Activated CD4-positive, alpha-beta T cell treated with anti-CD3 and anti-CD28 coated beads, Interleukin-2, Interleukin-4, amounts not matched to agents 100 ng/mL and 50 ng/mL, durations not matched to agents 16 hours and 8 hours (primary cell): Measurements from ENCODE around the gene KHDC1.
"Not testable (repeated sequence)": the region's sequence is repeated elsewhere in the genome, so short reads cannot be mapped to it uniquely, and the experiment has no call there.

Experiments used
- DNase-seq: peaks from one replicate; pipeline ENCODE4 v3.0.0-alpha.2; 2020; ENCODE audit warnings: low spot score

Gene KHDC1

DNA sequence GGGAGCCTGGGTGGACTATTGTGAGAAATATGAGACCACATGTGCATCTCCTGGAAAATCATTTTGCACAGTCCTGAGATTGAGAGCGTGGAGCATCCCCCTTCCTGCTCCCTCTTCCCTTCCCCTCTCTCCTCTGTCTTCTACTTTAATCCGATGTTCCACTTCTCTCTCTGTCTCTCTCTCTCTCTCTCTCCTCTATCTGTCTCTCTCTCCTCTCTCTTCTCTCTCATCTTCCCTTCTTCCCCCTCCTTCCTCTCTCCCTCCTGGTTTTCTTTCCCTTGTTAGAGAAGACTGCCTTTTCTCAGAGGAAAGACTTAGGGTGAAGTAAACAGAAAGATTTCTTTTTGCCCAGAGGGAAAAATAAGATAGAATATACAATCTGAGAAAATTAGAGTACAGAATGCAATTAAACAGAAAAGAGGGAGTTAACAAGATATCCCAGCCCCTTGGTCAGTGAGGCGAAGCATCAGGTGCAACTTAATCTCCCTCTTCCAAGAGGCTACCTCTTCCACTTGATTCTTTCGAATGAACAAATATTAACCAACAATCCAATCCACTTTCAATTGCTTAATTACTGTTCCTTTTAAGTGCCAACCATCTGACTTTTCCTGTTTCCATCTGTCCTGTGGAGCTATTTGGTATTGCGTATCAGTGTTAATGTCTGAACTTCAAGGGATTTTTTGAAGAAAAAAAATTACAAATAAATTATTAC is 14.6 kb downstream of the KHDC1 start:
- no peak for DNase-seq

- DNase-seq: no peak
These were observed 21.0 kb downstream of the KHDC1 start for GRCh38 chr6:73242001-73242400.

DNA sequence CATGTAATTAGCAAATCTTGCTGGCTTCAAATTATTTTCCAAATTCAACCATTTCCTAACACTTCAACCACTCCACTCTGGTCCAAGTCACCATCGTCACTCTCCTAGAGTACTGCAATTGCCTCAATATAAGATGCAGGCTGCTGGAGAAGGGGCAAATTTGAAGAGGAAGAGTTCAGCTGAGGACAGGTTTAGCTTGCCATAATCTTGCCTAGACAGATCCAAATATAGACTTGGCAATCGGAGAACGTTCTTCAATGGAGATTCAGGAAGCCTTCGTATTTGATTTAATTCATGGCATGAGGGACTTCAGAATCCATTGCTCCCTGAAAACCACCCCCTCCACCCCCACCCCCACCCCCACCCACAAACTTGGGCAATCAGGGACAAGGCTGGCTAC is 22.3 kb downstream of the KHDC1 start:
- DNase-seq: no peak

DNA sequence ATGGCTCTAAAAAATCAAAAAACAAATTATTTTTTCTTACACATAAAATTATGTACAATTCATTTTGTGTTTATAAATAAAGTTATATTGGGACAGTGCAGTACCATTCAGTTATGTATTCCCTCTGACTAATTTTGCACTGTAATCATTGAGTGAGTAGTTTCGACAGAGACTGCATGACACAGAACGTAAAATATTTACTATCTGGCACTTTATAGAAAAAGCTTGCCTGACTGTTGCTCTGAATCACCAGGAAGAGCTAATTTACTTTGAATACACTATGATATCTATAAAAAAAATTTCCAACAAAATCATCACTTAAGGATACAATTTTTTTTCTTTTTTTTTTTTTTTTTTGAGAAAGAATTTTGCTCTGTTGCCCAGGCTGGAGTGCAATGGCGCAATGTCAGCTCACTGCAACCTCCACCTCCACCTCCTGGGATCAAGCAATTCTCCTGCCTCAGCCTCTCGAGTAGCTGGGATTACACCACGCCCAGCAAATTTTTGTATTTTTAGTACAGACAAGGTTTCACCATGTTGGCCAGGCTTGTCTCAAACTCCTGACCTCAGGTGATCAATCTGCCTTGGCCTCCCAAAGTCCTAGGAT is 26.7 kb downstream of the KHDC1 start:
- DNase-seq: no peak

DNA sequence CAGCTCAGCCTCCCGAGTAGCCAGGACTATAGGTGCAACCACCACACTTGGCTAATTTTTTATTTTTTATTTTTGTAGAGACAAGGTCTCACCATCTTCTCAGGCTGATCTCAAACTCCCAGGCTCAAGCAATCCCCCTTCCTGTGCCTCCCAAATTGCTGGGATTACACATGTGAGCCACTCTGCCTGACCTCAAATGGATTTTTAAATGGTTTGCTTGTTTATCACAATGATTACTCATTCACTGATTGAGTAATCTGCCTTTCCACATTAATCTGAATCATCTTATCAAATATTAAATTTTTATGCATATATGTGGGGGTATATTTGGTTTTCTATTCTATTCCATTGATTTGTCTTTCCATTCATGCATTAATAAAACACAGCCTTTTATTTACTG is 28.3 kb downstream of the KHDC1 start:
- no peak for DNase-seq

DNA sequence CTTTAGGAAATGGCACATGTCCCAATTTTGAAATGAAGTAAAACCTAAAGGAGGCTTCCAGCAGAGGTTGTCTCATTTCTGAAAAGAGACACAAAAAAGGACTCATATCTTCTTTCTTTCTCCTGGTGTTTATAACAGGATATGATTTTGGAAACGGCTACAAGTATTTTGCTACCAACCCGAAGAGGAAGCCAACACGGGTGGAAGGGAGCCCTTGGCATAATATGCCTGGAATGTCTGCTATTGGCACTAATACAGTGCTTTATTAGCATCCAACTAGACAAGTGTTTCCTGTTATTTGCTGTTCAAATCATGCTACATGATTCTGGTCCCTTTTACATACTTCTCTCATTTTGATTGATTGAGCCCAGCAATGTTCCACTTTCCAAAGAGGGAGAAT is 29.0 kb downstream of the KHDC1 start:
- DNase-seq: not testable (repeated sequence)

DNA sequence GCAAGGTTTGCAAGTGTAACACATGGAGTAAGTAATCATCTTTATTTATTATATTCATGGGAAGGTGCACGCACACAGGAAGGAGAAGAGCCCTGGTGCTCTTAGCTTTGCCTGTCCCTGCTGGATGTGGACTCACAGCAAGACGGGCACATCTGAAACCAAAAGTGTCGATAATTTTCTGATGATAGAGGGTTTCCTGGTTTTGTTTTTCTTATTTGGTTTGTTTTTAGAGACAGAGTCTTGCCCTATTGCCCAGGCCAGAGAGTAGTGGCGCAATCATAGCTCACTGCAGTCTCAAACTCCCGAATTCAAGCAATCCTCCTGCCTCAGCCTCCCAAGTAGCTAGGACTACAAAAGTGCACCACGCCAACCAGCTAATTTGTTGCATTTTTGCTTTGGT is 29.9 kb downstream of the KHDC1 start:
- no peak for DNase-seq

DNA sequence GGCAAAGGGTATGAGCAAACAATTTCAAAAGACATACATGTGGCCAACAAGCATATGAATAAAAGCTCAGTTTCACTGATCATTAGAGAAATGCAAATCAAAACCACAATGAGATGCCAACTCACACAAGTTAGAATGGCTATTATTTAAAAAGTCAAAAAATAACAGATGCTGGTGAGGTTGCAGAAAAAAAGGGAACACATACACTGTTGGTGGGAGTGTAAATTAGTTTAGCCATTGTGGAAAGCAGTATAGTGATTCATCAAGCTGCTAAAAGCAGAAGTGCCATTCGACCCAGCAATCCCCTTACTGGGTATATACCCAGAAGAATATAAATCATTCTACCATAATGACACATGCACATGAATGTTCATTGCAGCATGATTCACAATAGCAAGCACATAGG is 31.0 kb downstream of the KHDC1 start:
- no peak for DNase-seq

DNA sequence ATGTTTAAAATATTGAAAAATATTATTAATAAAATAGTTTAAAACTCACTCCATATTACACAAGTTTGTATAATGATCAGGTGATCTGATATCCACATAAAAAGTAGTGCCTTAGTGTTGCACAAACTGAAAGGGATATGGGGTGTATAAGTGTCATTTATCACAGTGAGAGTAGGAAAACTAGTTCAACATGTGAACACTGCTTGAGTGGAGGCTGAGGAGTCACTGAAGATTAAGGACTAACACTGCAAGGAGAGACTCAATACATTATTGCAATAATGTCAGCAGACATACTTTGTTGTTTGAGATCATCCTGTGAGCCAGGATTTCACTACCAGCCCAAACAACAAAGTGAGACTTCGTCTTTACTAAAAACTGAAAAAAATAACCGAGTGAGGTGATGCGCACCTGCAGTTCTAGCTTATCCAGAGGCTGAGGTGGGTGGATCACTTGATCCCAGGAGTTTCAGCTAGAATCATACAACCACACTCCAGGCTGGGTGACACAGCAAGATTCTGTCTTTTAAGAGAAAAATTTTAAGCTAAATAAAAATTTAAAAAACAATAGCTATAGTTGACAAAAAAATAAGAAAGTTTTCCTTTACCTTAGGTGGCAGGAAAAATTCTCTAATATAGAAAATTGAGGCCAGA is 35.3 kb downstream of the KHDC1 start:
- no peak for DNase-seq

DNA sequence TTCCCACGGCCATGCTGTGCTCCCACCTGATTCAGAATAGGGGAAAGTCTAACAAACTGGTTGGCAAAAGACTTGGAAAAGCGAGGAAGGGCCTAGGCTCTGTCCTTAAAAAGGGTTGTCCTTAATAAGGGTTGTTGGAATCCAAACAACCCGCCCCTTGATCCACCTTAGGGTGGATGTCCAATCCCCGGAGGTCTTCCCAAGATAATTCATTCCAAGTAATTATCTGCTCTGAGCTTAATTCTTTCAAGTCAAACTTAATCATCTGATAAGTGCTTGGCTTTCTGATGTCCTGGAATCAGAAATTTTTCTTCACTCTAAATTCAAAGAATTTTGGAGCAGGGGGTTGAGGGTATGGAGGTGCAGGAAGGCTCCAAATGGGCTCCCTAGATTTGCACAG is 37.6 kb downstream of the KHDC1 start, which contains the start of gene KHDC1L:
Gene KHDC1L, minus strand, starts transcription at position 101 of the 400 bp plus-strand sequence. Its CDS starts 88 bp downstream, at position 13.
- no peak for DNase-seq

GRCh38 chr6:73216859-73217258 is 46.1 kb downstream of the KHDC1 start:
- DNase-seq: no peak

- no peak for DNase-seq
These were observed 53.9 kb downstream of the KHDC1 start for GRCh38 chr6:73209117-73209516.

- DNase-seq: no peak
These were observed 55.7 kb downstream of the KHDC1 start for GRCh38 chr6:73207221-73207837.

- DNase-seq: no peak
These were observed 58.7 kb downstream of the KHDC1 start for GRCh38 chr6:73204252-73204651.

DNA sequence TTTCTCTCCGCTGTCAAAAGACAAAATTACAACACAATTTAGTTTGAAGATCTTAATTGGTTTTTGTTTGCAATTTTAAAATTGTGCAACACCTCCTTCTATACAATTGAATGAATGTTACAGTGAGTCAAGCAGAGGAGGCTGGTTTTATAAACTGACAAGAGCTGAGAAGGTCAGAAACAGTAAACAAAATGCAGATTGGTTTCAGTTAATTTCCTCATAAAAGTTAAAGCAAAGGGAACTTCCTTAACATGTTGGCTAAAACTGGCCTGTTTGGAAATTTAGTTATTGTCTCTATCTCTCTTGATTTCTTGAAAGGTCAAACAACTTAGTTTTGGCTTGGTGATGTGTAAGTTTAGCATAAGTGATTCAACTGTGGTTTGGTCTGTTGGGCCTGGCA is 59.9 kb downstream of the KHDC1 start:
- DNase-seq: no peak

DNA sequence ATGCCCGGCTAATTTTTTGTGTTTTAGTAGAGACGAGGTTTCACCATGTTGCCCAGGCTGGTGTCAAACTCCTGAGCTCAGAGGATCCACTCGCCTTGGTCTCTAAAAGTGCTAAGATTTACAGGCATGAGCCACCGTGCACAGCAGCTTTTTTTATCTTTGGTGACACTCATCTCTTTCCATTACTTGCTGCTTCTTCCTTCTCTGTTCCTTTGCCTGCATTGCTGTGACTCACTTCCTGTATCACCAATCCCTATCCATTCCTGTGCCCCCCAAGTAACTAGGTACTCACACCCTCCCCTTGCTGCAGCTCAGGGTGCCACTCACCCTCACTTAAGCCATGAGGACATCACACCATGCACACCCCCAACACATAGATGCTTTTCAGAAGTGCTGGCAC is 62.3 kb downstream of the KHDC1 start:
- DNase-seq: no peak

DNA sequence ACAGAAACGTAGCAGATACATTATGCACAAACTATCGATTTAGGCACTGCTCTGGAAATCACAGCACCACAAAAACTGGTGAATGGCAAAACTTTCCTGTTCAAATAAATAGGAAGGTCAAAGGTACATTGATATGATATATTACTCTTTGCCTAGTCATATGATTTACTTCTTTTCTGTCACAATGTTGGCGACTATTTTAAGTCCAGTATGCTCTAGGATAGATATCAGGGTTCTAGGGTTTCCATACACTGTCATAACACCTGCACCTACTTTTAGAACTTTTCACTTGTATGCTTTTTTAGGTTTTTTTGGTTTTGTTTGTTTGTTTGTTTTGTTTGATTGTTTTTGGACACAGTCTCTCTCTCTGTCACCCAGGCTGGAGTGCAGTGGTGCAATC is 62.7 kb downstream of the KHDC1 start:
- no peak for DNase-seq

DNA sequence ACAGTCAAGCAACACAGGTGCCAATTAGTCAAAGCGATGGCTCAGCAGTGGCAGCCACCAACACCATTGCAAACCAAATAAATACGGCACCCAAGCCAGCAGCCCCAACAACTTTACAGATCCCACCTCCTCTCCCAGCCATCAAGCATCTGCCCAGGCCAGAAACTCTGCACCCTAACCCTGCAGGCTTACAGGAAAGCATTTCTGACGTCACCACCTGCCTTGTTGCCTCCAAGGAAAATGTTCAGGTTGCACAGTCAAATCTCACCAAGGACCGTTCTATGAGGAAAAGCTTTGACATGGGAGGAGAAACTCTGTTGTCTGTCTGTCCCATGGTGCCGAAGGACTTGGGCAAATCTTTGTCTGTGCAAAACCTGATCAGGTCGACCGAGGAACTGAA is 68.3 kb downstream of the KHDC1 start:
- DNase-seq: no peak

GRCh38 chr6:73193302-73193701 is 69.7 kb downstream of the KHDC1 start:
- not testable (repeated sequence) for DNase-seq
